ENCODE results near the gene GNG12.
"Not testable (repeated sequence)": the region's sequence is repeated elsewhere in the genome, so short reads cannot be mapped to it uniquely, and the experiment has no call there.

Gene GNG12

DNA sequence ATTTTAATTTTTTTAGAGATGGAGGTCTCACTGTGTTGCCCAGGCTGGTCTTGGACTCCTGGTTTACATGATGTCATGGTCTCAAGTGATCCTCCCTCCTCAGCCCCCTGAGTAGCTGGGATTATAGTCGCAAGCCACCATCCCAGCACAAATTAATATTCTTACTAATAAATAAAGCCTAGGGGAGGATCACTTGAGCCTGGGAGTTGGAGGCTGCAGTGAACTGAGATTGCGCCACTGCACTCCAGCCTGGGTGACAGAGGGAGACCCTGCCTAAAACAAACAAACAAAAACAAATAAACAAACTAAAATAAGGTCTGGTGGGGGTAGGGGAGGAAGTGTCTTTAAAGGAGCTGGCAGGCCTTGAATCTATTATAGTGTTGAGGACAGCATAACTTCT lies 157.0 kb downstream of the GNG12 start:
- no peak for DNase-seq

DNA sequence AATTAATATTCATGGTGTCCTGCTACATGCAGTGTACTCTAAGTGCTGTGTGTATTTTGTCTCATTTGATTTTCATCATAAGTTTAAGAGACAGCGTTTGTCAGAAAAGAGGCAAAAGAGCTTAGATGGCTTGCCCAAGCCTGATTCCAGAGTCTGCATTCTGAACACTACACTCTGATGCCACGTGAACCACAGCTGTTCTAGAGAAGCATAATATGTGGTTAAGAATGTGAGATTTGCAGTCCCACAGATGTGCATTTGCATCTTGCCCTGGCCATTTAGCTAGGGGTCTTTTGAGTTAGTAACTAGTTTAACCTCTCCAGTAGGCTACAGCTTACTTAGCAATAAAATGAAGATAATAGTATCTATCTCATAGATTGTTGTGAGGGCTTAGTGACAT lies 157.5 kb downstream of the GNG12 start:
- no peak for DNase-seq

DNA sequence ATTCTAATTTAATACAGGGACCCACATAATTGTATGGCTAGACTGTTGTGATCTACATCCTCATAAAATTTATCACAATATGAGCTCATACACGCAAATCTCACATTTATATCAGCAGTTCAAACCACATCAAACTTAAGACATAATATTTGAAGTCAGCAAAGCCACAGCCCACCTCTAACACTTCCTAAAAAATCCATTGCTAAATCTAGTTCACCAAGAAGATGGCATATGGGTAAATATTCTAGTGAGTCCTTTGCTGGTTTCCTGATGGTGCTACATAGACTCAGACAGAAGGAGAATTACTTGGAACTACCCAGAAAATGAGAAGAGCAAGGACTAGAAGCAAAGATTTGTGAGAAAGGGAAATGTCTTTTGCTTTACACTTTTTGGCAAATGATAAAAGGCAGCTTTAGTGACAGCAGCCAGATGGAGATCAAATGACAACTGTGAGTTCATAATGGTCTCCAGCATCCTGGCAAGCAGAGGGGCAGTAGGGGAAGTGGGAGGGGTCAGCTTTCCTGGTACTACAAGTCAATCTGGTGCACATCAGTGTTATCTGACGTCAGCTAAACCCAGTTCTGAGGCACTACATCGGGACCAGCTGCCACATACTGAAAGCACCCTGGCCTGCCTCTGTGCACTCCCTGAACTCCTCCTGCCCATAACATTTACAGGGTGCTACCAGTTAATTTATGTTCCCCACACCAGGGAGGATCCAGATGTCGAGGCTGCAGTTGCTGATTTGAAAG lies 158.8 kb downstream of the GNG12 start:
- DNase-seq: peak; percentile 45

DNA sequence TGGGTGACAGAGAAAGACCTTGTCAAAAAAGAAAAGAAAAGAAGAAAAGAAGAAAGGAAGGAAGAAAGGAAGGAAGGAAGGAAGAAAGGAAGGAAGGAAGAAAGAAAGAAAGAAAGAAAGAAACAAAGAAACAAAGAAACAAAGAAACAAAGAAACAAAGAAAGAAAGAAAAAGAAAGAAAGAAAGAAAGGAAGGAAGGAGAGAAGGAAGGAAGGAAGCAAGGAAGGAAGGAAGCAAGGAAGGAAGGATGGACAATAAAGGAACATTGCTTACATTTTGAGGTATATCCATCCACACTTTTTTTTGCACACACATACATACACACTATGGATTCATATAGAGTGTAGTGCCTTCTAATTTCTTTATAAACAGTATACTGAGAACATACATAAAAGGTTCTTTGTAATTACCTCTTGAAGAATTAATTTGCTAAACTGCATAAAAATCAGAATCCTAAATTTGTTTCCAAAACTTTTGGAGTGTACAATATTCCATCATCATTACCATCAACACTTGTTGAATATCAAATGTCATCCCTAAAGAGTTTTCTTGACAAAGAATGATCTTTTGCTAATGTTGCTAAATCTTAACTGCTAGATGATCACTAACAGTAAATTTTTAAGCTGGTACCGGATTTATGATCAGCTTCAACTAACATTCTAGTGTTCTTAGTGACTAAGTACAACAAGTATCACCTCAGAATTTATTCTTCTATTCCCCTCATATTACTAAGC lies 159.6 kb downstream of the GNG12 start:
- no peak for DNase-seq

DNA sequence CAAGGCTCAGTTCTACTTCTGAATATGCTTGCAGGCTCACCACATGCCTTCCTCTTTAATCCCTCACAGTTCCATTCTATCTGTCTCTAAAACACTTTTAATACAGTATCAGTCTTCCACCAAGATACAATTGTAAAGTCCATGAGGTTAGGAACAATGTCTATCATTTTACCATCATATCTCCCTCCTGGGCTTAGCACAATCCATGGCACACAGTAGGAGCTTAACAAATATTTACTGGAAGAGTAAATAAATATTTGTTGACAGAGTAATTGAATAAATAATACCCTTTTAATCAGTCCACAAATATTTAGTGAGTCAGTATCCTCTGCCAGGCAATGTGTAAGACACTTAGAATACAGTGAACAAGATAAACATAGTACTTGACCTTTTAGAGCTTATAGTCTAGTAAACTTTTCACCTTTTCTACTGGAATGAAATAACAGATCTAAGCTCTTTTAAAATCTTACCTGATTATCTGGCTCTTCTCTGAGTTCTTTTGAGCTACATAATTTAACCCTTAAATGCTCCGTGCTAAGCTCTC lies 160.9 kb downstream of the GNG12 start:
- DNase-seq: no peak

DNA sequence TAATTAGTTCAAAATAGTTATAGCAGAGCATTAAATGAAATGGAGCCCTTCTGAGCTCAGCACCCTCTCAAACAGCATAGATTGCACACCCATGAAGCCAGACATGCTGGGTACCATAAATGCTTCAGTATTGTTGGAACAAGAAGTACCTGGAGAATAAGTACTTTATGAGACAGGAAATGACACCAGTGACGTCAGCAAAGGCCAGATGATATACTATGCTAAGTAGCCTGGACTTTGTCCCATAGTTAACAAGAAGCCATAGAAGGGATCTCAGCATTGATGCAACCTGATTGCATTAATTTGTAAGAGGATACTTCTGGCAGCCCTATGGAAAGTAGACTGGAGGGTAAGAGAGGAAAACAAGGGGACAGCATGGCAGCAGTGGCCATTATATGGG lies 164.6 kb downstream of the GNG12 start:
- DNase-seq: no peak

DNA sequence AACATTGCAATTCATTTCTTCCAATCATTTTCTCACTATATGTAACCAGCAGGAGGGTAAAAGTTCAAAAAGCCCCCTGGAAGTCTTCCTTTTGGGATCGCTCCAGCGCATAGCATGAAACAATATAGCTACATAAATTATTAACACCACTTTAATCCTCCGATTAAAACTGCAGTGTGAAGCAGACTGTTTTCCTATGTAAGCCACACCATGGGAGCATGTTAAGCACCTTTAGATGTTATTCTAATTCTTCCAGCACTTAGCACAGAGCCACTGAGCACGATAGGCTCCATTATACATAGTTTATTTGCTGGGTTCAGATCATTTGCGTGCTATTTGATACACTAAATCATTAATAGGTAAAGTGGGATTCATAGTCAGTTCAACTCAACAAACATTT lies 166.6 kb downstream of the GNG12 start:
- DNase-seq: no peak

DNA sequence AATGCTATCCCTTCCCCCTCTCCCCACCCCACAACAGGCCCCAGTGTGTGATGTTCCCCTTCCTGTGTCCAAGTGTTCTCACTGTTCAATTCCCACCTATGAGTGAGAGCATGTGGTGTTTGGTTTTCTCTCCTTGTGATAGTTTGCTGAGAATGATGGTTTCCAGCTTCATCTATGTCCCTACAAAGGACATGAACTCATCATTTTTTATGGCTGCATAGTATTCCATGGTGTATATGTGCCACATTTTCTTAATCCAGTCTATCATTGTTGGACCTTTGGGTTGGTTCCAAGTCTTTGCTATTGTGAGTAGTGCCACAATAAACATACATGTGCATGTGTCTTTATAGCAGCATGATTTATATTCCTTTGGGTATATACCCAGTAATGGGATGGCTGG lies 168.0 kb downstream of the GNG12 start:
- DNase-seq: not testable (repeated sequence)

DNA sequence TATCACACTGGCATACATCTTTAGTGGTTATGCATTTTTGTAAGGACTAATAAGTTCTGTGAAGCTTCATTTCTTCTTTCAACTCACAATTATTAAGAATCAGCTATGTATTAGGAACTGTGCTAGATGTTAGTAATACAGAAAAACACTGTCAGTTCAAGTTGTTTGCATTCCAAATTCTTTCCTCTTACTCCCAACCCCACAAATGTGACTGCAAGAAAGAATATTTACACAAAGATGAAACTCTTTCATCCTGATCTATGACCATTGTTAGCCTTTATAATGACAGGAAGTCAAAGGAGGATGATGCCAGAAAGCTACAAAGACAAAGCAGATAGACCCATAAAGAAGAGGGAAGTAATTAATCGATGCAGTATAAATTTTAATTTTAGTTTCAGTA lies 169.2 kb downstream of the GNG12 start:
- DNase-seq: no peak

DNA sequence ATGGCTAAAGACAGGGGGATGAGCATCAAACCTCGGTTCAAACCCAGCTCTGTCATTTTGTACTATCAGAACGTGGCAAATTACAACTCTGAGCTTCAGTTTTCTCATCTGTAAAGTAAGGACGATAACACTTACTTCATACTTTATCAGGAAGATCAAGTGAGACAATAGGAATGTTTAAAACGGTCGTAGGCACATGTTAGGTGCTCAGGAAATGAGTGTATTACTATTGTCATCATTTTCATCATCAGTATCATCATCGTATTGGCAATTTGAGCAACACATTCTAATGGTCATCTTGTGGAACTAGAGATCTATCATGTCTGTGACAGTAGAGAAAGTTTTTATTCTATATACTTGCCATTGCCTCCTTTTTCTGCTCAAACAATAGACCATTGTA lies 170.4 kb downstream of the GNG12 start:
- DNase-seq: no peak

DNA sequence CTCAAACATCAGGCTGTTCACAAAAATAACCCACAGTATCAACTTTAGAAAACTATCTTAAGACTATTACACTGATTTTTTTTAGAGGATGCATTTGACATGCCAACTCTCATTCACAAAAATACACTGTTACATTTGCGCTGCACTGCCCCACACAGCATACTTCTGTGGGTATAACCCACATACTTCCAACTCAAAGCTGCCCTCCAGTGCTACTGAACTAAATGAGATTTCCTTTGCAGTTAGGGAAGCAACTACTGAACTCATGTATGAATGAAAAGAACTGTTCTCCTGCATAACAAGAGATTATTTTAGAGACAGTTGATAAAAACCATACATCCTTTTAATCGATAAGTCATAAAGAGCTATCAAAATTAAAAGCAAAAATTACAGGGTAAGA lies 174.0 kb downstream of the GNG12 start:
- no peak for DNase-seq

DNA sequence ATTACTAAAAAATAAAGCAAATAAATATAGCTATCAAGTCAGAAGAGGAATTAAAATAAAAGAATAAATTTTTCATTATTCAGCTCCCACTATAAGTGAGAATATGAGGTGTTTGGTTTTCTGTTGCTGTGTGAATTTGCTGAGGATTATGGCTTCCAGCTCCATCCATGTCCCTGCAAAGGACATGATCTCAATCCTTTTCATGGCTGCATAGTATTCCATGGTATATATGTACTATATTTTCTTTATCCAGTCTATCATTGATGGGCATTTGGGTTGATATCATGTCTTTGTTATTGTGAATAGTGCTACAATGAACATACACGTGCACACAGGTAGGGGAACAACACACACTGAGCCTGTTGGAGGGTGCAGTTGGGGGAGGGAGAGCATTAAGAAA lies 176.1 kb downstream of the GNG12 start:
- DNase-seq: not testable (repeated sequence)

DNA sequence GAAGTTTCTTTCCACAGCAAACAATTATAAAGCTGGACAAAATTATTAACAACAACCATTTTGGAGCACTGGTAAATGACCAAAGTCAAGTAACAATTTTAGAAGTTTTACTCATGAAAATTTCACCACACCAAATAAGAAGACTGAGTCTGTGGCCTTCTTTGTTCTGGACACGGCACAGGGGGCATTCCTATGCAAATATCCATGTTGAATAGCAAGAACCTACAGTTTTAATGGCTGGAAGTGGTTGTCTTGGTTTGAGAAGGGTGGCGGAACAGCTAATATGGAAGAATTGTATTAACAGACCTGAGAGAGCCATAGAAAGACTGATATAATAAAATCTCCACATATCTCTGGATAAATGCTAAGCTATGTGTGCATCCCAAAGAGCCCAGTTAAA lies 177.7 kb downstream of the GNG12 start:
- no peak for DNase-seq

DNA sequence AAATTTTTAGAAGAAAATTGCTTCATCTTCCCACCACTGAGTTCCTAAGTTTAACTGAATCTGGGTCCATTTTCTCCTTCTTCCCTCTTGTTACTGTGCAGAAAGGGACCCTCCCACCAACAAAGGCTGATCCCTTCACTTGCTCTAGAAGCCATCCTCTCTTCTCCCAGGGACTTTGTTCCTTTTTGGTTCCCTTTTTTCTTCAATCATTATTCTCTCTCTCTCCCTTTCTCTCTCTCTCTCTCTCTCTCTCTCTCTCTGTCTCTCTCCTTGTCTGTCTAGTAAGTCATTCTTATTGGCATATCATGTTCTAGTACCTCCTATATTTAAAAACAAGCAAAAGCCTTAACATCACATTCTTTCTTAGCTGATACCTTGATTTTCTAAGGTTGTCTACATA lies 180.0 kb downstream of the GNG12 start:
- DNase-seq: no peak

DNA sequence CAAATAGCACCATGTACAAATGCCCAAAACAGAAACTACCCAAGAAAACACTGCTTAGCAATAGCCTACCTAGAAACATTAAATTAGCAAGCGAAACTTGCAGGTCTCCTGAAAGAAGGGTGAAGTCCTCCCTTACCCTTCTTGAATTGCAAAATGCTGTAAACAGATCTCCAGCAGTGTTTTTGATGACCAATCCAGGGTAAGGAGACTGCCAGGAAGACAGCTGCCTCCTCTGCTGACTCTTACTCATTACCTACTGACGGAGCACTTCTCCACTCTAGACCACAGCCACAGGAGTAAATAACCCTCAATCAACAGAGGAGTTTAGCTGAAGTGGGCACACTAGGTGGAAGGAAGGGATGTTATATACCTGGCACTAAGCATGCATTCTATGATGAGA lies 180.5 kb downstream of the GNG12 start:
- DNase-seq: no peak
